ENCODE results near the gene DNAH5. TPM values are rescaled to one million over a fixed set of nuclear protein-coding genes. Genes with fewer than 3 reads are reported as not detected.

The DNAH5 gene
- total and polyA plus RNA-seq, 2 of the 13 experiments (the other 11 are each of a cell fraction or from before 2014, with no cell fraction given): 0.09 TPM

DNA sequence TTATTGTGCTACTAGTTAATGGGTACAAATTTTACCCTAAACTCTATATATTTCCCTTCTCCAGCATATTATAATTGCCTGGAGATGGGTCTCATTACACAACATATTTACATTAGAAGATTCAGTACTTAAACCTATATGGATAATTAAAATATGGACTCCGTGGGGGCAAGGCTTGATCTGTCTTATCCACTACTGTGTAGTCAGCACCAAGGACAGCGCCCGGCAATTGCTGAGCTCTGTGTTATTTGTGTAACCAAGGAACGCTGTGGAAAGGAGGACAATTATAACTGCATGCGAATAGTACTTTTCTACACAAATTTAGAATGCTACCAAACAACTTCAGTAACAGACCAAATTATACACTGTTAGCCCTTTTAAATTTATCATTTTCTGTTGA, 77.7 kb downstream of the DNAH5 start (continued):
- TF ChIP-seq, protein P1, sequence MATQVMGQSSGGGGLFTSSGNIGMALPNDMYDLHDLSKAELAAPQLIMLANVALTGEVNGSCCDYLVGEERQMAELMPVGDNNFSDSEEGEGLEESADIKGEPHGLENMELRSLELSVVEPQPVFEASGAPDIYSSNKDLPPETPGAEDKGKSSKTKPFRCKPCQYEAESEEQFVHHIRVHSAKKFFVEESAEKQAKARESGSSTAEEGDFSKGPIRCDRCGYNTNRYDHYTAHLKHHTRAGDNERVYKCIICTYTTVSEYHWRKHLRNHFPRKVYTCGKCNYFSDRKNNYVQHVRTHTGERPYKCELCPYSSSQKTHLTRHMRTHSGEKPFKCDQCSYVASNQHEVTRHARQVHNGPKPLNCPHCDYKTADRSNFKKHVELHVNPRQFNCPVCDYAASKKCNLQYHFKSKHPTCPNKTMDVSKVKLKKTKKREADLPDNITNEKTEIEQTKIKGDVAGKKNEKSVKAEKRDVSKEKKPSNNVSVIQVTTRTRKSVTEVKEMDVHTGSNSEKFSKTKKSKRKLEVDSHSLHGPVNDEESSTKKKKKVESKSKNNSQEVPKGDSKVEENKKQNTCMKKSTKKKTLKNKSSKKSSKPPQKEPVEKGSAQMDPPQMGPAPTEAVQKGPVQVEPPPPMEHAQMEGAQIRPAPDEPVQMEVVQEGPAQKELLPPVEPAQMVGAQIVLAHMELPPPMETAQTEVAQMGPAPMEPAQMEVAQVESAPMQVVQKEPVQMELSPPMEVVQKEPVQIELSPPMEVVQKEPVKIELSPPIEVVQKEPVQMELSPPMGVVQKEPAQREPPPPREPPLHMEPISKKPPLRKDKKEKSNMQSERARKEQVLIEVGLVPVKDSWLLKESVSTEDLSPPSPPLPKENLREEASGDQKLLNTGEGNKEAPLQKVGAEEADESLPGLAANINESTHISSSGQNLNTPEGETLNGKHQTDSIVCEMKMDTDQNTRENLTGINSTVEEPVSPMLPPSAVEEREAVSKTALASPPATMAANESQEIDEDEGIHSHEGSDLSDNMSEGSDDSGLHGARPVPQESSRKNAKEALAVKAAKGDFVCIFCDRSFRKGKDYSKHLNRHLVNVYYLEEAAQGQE (IDR thresholded peaks at IDR 0.05; ENCODE audit: borderline replicate concordance in 1 of 2, low read depth in 1 of 2, low read length in 2 of 2): peak; percentile 79 to 99
- TF ChIP-seq ZNF335 (CRISPR knock-in tag; IDR thresholded peaks at IDR 0.05) (peak; percentile 40; the same call in 1 of the 2 replicates), ZBTB43 (CRISPR knock-in tag; conservative IDR thresholded peaks at IDR 0.05) (no peak), SATB2 (CRISPR knock-in tag; IDR thresholded peaks at IDR 0.05) (peak; percentile 79; the same call in 1 of the 2 replicates), TGIF2 (CRISPR knock-in tag; IDR thresholded peaks at IDR 0.05) (peak; percentile 39; the same call in 1 of the 2 replicates), ZBTB8A (CRISPR knock-in tag; IDR thresholded peaks at IDR 0.05; ENCODE audit: borderline replicate concordance, low read depth) (no peak), SYNCRIP (IDR thresholded peaks at IDR 0.05; ENCODE audit: insufficient read depth, low read depth, low read length) (no peak), ZNF615 (CRISPR knock-in tag; IDR thresholded peaks at IDR 0.05; ENCODE audit: borderline replicate concordance) (no peak), ZFX (CRISPR knock-in tag; IDR thresholded peaks at IDR 0.05; ENCODE audit: low read depth) (no peak), ZNF441 (CRISPR knock-in tag; IDR thresholded peaks at IDR 0.05; ENCODE audit: borderline replicate concordance) (peak; percentile 62; the same call in 1 of the 2 replicates), PAF1 (CRISPR knock-in tag; IDR thresholded peaks at IDR 0.05) (no peak), MAFF (IDR thresholded peaks at IDR 0.05; ENCODE audit: low read depth, low read length) (peak; percentile 62), ZBED4 (CRISPR knock-in tag; IDR thresholded peaks at IDR 0.05; ENCODE audit: borderline replicate concordance) (no peak), ZNF891 (CRISPR knock-in tag; IDR thresholded peaks at IDR 0.05) (no peak), CBX5 (CRISPR knock-in tag; IDR thresholded peaks at IDR 0.05; ENCODE audit: borderline replicate concordance) (no peak)
- TF ChIP-seq, protein P2, sequence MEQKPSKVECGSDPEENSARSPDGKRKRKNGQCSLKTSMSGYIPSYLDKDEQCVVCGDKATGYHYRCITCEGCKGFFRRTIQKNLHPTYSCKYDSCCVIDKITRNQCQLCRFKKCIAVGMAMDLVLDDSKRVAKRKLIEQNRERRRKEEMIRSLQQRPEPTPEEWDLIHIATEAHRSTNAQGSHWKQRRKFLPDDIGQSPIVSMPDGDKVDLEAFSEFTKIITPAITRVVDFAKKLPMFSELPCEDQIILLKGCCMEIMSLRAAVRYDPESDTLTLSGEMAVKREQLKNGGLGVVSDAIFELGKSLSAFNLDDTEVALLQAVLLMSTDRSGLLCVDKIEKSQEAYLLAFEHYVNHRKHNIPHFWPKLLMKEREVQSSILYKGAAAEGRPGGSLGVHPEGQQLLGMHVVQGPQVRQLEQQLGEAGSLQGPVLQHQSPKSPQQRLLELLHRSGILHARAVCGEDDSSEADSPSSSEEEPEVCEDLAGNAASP (CRISPR knock-in tag; IDR thresholded peaks at IDR 0.05; ENCODE audit: borderline replicate concordance): 0 out of 2 replicates have a peak, but pooled peaks have one; percentile 38
- TF ChIP-seq, protein P3, sequence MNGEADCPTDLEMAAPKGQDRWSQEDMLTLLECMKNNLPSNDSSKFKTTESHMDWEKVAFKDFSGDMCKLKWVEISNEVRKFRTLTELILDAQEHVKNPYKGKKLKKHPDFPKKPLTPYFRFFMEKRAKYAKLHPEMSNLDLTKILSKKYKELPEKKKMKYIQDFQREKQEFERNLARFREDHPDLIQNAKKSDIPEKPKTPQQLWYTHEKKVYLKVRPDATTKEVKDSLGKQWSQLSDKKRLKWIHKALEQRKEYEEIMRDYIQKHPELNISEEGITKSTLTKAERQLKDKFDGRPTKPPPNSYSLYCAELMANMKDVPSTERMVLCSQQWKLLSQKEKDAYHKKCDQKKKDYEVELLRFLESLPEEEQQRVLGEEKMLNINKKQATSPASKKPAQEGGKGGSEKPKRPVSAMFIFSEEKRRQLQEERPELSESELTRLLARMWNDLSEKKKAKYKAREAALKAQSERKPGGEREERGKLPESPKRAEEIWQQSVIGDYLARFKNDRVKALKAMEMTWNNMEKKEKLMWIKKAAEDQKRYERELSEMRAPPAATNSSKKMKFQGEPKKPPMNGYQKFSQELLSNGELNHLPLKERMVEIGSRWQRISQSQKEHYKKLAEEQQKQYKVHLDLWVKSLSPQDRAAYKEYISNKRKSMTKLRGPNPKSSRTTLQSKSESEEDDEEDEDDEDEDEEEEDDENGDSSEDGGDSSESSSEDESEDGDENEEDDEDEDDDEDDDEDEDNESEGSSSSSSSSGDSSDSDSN (CRISPR knock-in tag; IDR thresholded peaks at IDR 0.05): no peak
